ENCODE results near the gene MXD1.
A peak's percentile ranks its signal among the peaks of the same experiment; 100 is the strongest.
"Not testable (repeated sequence)": the region's sequence is repeated elsewhere in the genome, so short reads cannot be mapped to it uniquely, and the experiment has no call there.

The MXD1 gene, protein sequence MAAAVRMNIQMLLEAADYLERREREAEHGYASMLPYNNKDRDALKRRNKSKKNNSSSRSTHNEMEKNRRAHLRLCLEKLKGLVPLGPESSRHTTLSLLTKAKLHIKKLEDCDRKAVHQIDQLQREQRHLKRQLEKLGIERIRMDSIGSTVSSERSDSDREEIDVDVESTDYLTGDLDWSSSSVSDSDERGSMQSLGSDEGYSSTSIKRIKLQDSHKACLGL

DNA sequence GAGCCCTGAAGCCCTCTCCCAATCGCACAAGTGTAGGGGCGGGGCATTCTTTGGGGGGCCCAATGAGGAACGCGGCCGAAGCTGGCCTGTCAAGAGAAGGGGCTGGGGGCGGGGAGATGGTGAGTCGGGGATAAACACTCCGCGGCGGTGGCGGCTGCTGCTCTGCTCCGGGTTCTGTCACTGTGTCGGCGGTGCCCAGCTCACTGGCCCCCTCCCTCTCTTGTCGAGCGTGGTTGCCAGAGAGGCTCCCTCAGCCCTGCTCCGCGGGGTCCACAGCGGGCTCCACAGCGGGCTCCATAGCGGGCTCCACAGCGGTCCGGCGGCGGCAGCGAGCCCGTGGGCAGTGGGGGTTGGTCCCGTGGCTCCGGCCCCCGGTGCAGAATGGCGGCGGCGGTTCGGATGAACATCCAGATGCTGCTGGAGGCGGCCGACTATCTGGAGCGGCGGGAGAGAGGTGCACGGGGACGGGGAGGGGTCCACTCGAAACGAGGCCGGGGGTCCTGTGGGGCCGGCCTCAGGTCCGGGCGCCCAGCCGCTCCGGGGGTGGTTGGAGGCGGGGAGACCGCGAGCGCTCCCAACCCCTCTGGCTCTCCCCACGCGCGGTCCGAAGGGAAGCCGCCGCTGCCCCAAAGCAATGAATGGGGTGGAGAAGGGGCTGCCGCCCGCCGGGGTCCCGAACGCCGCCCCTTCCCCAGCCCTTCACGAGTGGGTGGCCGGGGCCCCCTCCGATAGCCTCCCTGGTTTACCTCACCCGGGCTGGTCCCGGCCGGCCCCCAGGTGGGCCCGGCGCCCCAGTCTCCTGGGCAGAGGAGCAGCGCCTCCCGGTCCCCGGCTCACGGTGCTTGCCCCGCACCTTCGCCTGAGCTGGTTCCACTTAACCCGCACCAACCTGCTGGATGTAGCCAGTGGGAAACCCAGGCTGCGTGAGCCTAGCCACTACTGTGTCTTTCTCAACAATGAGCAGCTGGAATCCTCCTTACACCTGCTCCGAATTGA lies at the start of gene MXD1:
MXD1 (plus strand) TSS at position 160 of the 996 bp plus-strand sequence; CDS start at position 382, 222 bp downstream.
- DNase-seq, result peak; percentile 100

DNA sequence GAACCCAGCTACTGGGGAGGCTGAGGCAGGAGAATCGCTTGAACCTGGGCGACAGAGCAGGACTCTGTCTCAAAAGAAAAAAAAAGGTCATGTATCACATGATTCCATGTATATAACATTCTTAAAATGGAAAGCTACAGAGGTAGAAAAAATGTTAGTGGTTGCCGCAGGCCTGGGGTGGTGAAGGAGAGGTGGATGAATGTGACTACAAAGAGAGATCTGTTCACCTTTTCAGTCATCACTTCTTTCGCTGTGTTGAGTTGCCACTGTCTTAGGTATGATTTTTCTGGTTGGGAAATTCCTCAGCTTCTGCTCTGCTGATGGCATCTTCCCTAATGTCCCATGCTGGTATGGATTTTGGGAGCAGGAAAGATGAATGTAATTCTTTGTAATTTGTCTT lies 26.5 kb upstream of the MXD1 start:
- no peak for DNase-seq

DNA sequence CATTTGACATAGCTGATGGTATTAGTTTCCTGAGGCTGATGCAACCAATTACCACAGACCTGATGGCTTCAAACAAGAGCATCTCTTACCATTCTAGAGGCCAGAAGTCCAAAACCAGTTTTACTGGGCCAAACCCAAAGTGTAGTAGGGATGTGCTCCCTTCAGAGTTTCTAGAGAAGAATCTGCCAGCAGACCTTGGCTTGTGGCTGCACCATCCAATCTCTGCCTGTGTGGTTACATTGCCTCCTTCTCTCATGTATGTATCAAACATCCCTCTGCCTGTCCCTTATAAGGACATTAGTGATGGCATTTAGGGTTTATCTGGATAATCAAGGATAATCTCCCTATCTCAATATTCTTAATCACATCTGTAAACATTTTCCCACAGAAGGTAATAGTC lies 25.6 kb upstream of the MXD1 start:
- DNase-seq, result no peak

DNA sequence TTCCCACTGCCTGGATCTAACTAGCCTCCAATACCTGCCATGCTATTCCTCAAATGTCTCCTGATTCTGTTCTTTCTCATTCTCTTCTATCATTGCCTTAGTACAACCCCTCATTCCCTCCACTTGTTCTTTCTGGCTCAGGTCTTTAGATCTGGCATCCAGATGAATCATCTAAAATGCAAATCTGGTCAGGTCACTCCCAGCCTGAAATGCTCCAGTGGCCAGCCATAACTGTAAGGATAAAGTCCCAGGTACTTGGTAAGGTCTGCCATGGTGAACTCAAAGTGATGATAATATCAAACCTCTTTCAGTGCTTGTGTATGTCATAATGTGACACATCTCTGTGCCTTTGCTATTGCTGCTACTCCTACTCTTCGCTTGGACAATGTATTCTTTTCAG lies 24.0 kb upstream of the MXD1 start:
- DNase-seq, result no peak

DNA sequence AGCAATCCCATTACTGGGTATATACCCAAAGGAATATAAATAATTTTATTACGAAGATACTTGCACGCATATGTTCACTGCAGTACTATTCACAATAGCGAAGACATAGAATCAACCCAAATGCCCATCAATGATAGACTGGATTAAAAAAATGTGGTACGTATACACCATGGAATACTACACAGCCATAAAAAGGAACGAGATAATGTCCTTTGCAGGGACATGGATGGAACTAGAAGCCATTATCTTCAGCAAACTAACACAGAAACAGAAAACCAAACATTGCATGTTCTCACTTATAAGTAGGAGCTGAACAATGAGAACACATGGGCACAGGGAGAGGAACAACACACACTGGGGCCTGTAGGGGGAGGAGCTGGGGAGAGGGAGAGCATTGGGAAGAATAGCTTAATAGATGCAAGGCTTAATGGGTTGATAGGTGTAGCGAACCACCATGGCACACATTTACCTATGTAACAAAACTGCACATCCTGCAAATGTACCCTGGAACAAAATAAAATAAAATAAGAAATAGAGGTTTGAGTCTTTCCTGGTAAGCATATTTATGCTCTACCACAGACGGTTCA lies 22.0 kb upstream of the MXD1 start:
- not testable (repeated sequence) for DNase-seq

DNA sequence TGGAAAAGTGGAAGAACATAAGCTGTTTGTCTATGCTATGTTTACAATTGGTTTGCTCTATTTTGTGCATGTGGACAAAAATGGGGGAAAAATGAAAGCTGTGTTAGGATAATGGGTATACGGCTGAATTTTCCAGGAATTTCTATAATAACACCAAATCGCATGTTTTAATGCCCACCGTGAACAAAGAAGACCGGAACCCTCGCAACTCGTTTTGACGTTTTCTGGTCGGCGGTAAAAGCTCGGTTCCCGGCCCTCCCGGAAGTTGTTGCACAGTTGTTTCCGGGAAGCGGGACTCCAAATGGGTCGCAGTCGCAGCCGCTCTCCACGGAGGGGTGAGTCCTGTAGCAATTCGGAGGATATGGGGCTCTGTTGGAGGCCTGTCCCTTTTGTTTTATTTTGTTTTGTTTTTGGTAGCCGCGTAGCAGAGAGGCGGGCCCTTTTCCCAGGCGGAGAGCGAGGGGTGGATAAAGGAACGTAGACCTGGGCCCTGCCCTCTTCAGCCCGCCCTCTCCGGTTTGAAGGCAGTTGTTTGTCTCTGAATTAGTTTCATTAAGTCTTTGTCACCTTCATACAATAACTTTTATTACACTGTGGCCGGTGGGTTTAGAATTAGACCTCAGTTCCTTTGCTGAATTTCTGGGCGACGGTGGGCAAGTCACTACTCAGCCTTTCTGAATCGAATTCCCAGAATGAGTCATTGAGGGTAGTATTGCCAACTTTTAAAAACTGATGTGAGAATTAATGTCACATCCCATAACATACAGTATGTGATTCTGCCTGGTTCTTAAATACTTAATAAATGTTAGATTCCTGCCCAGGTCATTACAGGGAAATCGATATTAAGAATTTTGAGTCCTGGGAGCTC lies 21.0 kb upstream of the MXD1 start, which contains the start of gene SNRNP27:
SNRNP27 (plus strand) TSS at position 273 of the 868 bp plus-strand sequence; CDS start at position 302, 29 bp downstream.
- peak; percentile 75 for DNase-seq

DNA sequence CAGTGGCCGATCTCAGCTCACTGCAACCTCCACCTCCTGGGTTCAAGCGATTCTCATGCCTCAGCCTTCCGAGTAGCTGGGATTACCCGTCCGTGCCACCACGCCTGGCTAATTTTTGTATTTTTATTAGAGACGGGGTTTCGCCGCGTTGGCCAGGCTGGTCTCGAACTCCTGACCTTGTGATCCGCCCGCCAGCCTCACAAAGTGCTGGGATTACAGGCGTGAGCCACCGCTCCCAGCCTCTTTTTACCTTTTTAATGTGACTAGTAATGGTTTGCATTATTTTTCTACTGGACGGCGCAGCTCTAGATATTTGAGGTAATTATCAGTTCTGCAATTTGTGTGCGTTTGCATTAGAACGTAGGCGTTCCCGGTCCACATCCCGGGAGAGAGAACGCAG lies 20.2 kb upstream of the MXD1 start:
- DNase-seq, result not testable (repeated sequence)

DNA sequence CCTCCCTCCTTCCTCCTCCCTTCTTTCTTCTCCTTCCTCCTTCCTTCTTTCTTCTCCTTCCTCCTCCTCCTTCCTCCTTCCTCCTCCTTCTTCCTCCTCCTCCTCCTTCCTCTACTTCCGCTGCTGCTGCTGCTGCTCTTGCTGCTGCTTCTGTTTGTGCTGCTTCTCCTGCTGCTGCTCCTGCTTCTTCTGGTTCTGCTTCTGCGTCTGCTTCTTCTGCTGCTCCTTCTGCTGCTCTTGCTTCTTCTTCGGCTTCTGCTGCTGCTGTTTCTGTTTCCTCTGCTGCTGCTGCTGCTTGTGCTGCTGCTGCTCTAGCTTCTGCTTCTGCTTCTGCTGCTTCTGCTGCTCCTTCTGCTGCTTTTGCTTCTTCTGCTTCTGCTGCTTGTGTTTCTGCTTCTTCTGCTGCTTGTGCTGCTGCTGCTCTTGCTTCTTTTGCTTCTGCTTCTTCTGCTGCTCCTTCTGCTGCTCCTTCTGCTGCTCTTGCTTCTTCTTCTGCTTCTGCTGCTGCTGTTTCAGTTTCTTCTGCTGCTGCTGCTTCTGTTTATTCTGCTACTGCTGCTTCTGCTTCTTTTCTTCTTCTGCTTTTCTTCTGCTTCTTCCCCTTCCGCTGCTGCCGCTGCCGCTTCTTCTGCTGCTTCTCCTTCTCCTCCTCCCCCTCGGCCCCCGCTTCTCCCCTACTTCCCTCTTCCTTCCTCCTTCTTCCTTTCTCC lies 12.5 kb upstream of the MXD1 start:
- DNase-seq, result no peak

DNA sequence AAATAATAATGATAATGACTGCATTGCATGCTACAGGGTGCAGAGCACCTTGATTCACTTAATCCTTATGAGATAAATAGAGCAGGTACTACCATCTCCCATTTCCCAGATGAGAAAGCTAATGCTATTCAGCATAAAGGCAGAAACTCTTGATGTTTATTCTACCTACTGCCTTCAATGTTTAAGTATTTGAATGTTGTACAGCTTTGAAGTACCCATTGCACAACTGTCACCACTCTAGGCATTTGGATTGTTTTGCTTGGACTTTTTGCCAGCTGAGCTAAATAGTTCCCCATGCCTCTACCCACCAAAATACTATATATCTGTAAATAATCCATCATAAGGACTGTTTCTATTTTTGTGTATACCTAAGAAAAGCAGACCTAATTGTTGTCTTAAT lies 7.7 kb upstream of the MXD1 start:
- DNase-seq, result no peak

DNA sequence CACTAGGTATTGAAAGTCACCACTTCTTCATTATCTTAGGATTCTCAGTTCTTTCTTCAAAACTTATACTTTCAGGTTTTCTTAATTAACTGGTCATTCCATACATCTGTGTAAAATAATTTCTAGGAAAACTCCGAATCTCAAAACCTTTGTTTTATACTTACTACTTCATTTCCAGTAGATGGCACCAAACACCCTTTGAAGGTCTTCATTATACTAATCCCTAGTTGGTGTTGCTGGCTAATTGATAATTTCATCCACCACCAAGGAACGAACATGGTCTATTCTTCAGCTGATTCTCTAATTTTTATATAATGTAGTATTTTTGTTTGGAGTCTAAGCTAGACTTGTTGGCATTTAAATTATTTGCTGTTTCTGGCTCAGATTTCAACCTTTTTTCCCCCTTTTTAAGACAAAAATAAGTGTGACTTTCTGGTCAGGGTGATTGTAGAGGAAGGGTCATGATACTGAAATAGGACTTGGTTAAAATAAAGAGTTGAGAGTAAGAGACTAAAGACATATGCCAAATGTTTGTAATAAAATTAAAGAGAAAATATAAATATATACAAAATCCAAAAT lies 2.8 kb upstream of the MXD1 start:
- no peak for DNase-seq

DNA sequence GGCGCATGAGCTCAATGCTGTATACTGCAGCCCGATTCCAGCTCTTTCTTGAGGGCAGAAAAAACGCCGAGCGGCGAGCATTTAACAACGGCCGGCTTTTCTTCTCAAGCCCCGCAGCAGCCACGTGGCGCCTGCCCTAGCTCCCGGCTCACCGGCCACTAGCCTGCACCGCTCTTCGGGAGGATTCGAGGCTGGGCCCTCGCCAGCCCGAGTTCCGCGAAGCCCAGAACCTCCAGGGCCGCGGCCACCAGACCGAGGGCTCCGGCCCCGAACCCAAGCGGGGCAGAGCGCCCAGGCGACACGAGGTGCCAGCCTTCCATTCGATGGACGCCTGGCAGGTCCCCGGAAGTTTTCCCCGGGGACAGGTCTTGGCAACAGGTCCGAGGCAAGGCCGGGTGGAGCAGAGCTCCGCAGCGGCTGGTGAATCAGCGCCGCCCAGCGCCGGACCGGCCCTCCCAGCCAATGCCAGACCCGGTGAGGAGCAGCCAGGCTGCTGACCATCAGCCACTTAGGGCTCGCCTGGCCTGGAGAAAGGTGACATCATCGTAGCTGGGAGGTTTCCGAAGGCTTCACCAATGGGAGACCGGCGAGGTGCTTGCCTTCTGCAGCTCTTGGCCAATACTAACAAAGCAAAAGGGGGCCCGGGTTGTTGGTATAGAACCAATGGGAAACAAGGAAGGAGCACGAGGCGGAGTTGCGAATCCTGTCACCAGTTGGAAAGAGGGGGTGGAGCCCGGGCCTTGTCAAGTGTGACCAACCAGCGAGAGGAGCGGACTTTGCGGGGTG lies 552 bp upstream of the MXD1 start:
- DNase-seq, result peak; percentile 15

DNA sequence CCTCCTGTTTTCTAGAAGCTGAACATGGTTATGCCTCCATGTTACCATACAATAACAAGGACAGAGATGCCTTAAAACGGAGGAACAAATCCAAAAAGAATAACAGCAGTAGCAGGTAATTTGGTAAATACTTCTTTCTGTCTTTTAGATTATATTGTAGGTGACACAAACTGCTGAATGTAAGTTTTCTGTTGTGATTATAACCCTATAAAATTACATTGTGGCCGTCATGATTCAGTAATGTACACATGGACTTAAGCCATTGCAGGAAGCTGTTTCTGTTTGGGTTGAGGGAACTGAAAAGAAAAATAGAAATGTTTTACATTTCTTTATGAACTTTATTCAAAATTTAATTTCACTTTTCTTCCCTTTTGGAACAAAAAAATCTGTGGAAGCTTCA lies 1.2 kb downstream of the MXD1 start:
- no peak for DNase-seq

DNA sequence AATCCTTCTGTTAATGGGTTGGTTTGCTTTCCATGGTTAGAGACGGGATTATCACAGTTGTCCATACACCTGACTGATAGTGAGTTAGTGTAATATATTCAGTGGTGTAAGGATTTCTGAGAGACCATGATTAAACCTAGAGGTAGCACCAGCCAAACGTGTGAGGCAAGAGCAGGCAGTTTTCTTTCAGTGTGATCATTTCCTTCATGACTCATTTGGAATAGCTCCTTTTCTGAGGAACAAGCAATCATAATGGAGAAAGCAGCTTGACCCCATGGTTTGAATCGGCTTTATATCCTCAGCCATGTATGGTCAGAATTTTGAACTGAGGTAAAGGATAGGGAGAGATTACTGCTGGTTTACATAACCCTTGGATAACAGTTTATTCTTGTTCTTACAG lies 2.9 kb downstream of the MXD1 start:
- DNase-seq, result no peak

DNA sequence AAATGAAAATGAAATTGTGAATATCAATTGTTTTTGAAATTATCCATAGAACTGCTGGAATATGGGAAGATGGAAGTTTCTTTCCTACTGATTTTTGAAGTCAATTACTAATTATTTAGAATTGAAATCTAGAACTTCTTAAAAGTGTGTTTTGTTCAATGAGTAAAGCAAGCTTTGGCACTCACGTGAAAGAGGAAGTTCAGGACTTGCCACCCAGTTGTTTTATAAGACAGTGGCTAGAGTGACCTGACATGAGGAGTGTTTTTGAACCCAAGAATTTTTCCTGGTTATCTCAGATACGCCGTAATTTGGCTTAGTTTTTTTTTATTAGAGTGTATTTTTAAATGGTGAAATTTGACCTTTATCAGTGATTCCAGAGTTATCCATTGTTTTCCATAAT lies 3.5 kb downstream of the MXD1 start:
- no peak for DNase-seq

DNA sequence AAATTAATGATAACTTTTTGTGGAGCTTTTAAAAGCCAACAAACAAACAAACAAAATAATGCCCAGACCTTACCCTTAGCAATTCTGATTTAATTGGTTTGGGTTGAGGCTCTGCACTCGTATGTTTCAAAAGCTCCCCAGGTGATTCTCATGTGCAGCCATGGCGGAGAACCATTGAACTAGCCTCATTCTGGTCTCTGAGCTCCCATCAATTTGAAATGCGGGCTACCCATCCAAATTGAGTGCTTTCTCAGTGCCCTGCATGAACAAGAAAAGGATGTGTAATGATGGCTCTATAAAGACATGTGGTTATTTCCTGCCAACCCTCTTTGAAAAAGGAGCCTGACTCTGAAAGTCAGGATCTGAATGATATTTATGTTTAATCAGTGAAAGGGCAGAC lies 8.2 kb downstream of the MXD1 start:
- DNase-seq, result no peak

DNA sequence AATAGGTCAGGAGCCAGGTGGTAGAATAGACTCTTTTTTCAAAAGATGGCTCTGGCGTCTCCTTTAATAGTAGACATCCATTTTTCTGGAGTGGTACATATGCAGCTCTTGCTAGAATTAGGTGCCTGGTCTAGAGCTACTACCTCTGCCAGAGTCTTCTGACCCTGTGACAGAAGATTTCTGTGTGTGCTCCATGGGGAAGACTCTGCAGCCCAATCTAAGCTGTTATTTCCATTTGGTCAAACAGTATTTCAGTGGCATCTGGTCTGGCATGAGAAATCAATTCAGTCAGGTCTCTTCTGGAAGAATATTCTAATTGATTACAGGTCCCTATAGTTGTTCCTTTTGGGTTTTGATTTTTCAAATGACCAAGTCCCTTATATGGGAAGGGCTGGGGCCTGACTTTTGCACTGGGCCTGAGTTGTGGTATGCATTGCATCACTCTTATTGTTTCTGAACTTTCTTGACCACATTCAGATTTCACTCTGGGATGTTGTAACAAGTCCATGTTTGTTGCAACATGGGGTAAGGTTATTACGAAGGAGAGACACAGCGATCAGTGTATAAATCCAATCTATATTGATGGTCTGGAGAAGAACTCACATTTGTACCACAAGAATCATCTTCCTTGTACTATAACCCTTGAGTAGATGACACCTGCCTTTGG lies 12.1 kb downstream of the MXD1 start:
- no peak for DNase-seq

DNA sequence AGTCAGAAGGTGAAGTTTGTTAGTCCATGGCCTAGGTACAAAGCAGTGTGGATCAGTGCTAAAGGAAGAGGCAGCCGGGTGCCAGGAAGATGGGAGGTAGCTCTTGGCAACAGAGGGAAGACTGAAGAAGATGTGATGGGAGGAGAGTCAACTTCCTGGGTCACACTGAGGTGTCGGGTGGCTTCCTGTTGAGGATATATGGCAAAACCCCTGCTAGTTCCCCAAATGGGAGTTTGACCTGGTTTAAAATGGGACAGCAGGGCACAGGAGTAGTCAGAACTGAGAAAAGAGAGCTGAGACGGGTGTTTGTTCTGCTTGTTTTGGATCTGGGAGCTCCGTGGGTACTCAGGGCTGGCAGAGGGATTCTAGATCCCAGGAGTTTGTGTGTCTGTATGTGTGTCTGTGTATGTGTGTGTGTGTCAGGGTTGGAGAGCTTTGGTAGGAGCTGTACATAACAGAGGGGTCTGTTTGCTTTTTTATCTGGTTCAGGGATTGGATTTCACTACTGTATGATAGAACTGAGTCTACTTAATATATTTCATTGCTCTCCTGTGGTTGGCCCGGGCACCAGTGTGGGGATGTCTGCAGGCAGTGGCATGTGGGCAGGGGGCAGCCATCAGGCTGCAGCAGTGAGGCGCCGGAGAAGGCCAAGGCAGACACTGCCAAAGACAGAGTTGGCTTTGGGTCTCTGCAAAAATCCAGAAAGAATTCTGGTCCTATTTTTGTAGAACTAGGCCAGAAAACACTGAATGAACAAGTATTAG lies 17.1 kb downstream of the MXD1 start:
- DNase-seq, result no peak

DNA sequence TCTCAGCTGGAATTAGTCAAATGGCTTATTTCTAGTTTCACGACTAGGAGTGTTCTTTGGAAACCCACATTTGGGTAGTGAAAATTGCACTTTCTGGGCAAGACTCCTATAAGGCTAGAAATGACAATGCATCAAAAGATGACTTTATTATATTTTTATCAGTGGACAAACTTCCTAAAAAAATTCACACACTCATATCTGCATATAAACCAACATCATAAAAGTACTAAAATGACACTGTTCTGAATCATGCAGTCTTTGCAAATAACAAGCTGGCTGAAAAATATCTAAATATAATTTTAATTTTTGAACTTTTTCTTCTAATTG lies 17.6 kb downstream of the MXD1 start:
- no peak for DNase-seq

DNA sequence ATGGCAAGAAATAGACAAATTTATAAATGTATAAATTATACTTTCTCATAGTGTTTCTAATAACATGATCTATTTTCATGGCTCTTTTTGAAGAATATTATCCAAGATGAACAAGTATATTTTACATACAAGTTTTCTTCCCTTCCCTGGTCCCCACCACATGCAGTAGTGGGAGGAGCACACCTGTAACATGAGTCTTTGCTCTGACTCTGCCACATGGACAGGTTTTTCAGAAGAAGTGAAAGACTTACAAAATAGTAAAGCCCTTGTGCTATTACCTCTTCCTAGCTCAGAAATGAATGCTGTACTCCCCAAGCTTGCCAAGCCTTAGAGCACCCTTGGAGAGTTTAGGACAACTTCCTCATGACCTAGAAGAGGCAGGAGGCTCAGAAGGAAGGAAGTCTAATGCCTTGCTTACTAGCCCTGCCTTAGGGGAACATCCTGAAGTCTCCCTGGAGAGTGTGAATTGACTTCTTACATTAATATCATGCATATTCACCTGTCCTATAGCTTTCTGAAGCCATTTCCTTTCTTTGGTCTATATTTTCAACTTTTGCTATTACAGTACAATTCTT lies 18.4 kb downstream of the MXD1 start:
- DNase-seq, result no peak

Data from activated effector memory CD4-positive, alpha-beta T cell treated with Interleukin-2 at 50 U/mL for 16 hours (primary cell).